ENCODE data around the gene EML5.

Gene EML5

DNA sequence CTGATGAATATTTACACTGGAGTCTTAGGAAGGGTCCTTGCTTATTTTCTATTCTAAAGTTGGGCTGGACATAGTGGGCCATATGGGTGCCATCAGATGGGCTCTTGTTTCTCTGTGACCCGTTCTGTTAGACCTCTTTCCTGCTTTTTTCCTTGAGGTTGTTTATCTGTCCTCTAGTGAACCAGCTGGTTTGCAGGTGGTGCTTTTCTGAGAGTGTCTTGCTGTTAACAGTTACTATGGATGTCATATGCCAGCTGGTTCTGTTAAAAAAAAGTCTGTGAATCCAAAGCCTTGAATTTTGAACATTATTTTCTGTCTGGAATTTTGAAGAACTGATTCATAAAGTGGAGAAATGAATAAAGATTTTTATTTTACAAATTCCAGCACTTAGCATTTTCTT, 200.7 kb downstream of the EML5 start:
- no peak overlapping the region for H3K27ac ChIP-seq
- no peak for TF ChIP-seq CTCF (conservative IDR thresholded peaks at IDR 0.05)

GRCh38 chr14:88590173-88590572, 202.6 kb downstream of the EML5 start:
- H3K27ac ChIP-seq, result no peak overlapping the region
- TF ChIP-seq CTCF (conservative IDR thresholded peaks at IDR 0.05), result no peak

DNA sequence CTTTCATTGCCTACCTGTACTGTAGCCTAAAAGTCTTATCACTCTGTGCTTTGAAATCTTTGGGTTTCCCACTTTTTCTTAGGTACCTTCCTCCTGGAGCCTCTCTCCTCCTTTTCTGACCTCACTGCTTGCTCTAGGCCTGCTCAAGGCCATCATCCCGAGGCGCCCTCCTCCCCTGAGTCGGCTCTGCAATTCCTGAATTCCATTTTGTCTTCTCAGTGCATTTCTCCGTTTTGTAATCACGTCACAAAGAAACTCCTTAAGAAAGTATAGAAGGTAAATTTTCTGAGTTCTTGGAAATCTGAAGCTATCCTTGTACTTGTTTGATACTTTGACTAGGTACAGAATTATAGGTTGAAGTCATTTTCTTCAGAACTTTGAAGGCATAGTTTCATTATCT, 204.7 kb downstream of the EML5 start:
- H3K27ac ChIP-seq, result no peak overlapping the region
- no peak for TF ChIP-seq CTCF (conservative IDR thresholded peaks at IDR 0.05)

DNA sequence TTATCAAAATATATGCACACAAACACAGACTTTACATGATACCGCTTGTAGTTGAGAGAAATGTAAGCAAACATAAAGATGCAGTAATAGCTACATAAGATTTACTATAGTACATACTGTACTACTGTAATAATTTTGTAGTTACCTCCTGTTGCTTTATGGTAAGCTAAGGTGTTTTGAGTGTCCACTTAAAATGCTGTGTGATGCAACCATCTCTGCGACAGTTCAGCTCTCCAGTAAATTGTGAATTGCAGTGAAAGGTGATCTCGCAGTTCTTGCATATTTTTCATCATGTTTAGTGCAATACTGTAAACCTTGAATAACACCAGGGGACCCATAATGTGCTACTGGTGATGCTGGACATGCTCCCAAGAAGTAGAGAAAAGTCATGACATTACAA, 208.3 kb downstream of the EML5 start:
- H3K27ac ChIP-seq, result no peak overlapping the region
- TF ChIP-seq CTCF (conservative IDR thresholded peaks at IDR 0.05), result no peak

DNA sequence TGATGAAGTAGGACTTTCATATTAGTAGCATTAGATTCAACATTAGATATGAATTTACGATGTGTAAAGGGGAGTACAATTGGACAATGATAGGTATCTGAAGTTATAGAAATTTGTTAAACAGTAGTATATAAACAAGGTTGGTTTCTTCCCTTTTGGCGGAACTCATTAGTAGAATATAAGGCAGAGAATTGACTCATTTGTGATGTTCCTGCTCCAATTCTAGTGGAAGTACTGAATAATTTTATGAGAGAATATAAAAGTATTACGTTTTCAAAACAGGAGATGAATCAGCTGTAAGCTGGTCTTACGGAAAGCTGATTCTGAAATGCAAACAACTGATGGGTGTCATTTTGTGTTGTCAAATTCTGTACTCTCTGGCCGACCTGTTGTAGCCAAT, 216.5 kb downstream of the EML5 start:
- H3K27ac ChIP-seq, result no peak overlapping the region
- TF ChIP-seq CTCF (conservative IDR thresholded peaks at IDR 0.05), result no peak

GRCh38 chr14:88572117-88572516, 220.6 kb downstream of the EML5 start:
- no peak for TF ChIP-seq CTCF (conservative IDR thresholded peaks at IDR 0.05)
- H3K27ac ChIP-seq, result no peak overlapping the region

DNA sequence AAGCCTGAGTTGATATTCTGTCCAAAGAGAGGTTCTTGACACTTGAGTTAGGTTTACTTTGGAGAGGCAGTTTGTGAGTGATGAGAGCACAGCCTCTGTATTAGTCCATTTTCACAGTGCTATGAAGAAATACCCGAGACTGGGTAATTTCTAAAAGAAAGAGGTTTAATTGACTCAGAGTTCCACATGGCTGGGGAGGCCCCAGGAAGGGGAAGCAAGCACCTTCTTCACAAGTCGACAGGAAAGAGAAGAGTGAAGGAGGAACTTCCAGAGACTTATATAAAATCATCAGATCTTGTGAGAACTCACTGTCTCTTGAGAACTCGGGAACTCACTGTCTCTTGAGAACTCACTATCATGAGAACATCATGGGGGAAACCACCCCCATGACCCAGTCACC, 224.6 kb downstream of the EML5 start:
- H3K27ac ChIP-seq, result no peak overlapping the region
- no peak for TF ChIP-seq CTCF (conservative IDR thresholded peaks at IDR 0.05)

DNA sequence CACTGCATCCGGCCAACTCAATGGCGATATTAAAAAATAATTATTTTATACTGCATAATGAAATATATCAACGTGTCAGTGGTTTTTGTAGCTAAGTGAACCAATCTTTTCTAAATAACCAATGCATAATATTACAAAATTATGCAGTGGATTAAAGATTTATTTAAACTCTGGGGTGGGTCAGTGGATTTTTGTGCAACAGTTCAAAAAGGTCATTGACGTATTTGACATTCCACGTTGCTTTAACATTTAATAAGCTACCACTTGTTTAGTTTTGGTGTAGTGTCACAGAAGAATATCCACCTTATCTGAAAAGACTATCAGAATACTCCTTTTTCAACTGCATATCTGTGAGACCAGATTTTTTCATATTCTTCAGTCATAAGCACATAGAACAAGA, 227.3 kb downstream of the EML5 start:
- peak overlapping the region; percentile 94 for H3K27ac ChIP-seq
- no peak for TF ChIP-seq CTCF (conservative IDR thresholded peaks at IDR 0.05)
